Body of pancreas (tissue), 4 donors: Measurements from ENCODE around the gene TGM3.

Source experiments
- POLR2A ChIP-seq, 3 donors: fragments of 450-650 bp; IDR thresholded peaks; one replicate each; pipeline ENCODE4 v1.6.1; 2016; ENCODE audit warnings: antibody characterized with exemption in 3 of 3, mild to moderate bottlenecking in 2 of 3
- TF ChIP-seq, protein P1 (sequence below), 7 experiments: fragments of 450-650 bp in 4 of 7; fragments of 200-600 bp in 3 of 7; sonication (generic) in 3 of 7; IDR thresholded peaks; one replicate each; pipeline ENCODE4 v1.5.1; 2016 to 2019; ENCODE audit warnings: antibody characterized with exemption in 7 of 7

DNA sequence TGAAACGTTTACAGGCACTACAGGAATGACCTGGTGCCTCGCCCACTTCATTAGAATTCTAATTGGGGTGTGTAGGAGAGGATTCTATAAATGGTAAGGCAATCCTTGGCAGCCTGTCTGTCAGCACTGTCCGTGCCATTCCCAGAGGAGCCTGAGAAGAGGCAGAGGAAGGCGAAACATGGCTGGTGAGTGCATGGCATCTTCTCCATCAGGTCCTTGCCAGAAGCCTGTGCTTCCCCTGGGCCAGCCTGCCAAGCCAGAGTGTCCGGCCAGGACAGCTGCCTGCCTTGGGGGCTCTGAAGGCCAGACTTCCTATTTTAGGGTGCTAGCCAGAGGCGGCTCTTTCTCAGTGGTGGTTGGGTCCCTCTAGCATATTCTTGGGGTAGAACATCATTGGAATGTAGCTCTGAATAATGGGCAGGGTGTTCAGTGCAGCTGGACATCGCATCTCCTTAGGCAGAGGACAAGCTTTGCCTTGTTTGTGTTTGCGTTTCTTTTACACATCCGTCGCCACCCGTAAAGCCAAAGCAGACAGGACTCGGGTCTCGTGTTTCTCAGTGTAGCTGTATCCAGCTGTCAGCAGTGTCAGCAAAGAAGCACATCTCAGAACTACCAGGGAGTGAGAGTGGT, at the start of gene TGM3:
- TF ChIP-seq, protein P1, sequence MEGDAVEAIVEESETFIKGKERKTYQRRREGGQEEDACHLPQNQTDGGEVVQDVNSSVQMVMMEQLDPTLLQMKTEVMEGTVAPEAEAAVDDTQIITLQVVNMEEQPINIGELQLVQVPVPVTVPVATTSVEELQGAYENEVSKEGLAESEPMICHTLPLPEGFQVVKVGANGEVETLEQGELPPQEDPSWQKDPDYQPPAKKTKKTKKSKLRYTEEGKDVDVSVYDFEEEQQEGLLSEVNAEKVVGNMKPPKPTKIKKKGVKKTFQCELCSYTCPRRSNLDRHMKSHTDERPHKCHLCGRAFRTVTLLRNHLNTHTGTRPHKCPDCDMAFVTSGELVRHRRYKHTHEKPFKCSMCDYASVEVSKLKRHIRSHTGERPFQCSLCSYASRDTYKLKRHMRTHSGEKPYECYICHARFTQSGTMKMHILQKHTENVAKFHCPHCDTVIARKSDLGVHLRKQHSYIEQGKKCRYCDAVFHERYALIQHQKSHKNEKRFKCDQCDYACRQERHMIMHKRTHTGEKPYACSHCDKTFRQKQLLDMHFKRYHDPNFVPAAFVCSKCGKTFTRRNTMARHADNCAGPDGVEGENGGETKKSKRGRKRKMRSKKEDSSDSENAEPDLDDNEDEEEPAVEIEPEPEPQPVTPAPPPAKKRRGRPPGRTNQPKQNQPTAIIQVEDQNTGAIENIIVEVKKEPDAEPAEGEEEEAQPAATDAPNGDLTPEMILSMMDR (IDR thresholded peaks at IDR 0.05): no peak
- no peak for TF ChIP-seq POLR2A (IDR thresholded peaks at IDR 0.05)
